GM13976 (cell line): ENCODE measurements around the gene AMMECR1.

Experiments
- DNase-seq: peaks from one replicate; pipeline ENCODE4 v3.0.0; 2012; ENCODE audit warnings: low spot score
- CTCF ChIP-seq: IDR thresholded peaks from 2 replicates; pipeline ENCODE4 v1.5.1; 2012; ENCODE audit warnings: borderline replicate concordance, mild to moderate bottlenecking; ENCODE audit not compliant: insufficient read depth; ENCODE audit errors: extremely low read depth, missing control alignments, control extremely low read depth
- in situ Hi-C: fragments of 300-500 bp; cut with MboI; formaldehyde crosslinking; loops from one replicate; pipeline ENCODE4 v1.12.0; 2022; ENCODE audit warnings: low sequenced_read_pairs, mixed read lengths, inconsistent platforms; ENCODE audit not compliant: unreplicated experiment

The AMMECR1 gene

GRCh38 chrX:110210417-110211139 lies 107.3 kb downstream of the AMMECR1 start:
- DNase-seq = no peak
- in situ Hi-C loops = no loop called here
- no peak for TF ChIP-seq CTCF

GRCh38 chrX:110208092-110208491 lies 109.8 kb downstream of the AMMECR1 start:
- in situ Hi-C loops = no loop called here
- TF ChIP-seq CTCF = no peak
- DNase-seq = no peak

GRCh38 chrX:110204986-110205385 lies 112.9 kb downstream of the AMMECR1 start:
- DNase-seq = no peak
- in situ Hi-C loops = no loop called here
- no peak for TF ChIP-seq CTCF

GRCh38 chrX:110201799-110202198 lies 116.1 kb downstream of the AMMECR1 start:
- DNase-seq = no peak
- in situ Hi-C loops = no loop called here
- no peak for TF ChIP-seq CTCF

GRCh38 chrX:110194977-110195376 lies 122.9 kb downstream of the AMMECR1 start:
- in situ Hi-C loops = no loop called here
- DNase-seq = no peak
- no peak for TF ChIP-seq CTCF

- TF ChIP-seq CTCF = no peak
- in situ Hi-C loops = no loop called here
- no peak for DNase-seq
Observed at GRCh38 chrX:110192516-110192915, 125.4 kb downstream of the AMMECR1 start.
